ENCODE results near the gene KRT75.

The KRT75 gene

GRCh38 chr12:52439420-52439819 is 5.2 kb upstream of the KRT75 start:
- no peak for DNase-seq

GRCh38 chr12:52438305-52439301 is 4.4 kb upstream of the KRT75 start:
- no peak for DNase-seq

- DNase-seq, result no peak
Measured at GRCh38 chr12:52437508-52437907, 3.3 kb upstream of the KRT75 start.

GRCh38 chr12:52436828-52437474 is 2.8 kb upstream of the KRT75 start:
- no peak for DNase-seq

- DNase-seq, result no peak
Measured at GRCh38 chr12:52436000-52436827, 2.0 kb upstream of the KRT75 start.

GRCh38 chr12:52435659-52435999 is 1.5 kb upstream of the KRT75 start:
- no peak for DNase-seq

GRCh38 chr12:52434760-52435530 is 774 bp upstream of the KRT75 start:
- DNase-seq, result no peak

GRCh38 chr12:52433501-52434080 is 580 bp downstream of the KRT75 start:
- DNase-seq, result no peak

- DNase-seq, result no peak
Measured at GRCh38 chr12:52432559-52433207, 1.5 kb downstream of the KRT75 start.

- DNase-seq, result no peak
Measured at GRCh38 chr12:52428121-52428520, 6.0 kb downstream of the KRT75 start.

GRCh38 chr12:52427083-52427482 is 7.1 kb downstream of the KRT75 start:
- no peak for DNase-seq

GRCh38 chr12:52426034-52426433 is 8.1 kb downstream of the KRT75 start:
- DNase-seq, result no peak

GRCh38 chr12:52425466-52425865 is 8.7 kb downstream of the KRT75 start:
- no peak for DNase-seq

- no peak for DNase-seq
Measured at GRCh38 chr12:52423661-52424500, 10.3 kb downstream of the KRT75 start.

- DNase-seq, result no peak
Measured at GRCh38 chr12:52423035-52423434, 11.1 kb downstream of the KRT75 start.

- no peak for DNase-seq
Measured at GRCh38 chr12:52419656-52420055, 14.5 kb downstream of the KRT75 start.

GRCh38 chr12:52418576-52419110 is 15.5 kb downstream of the KRT75 start:
- DNase-seq, result no peak

- peak; percentile 52 for DNase-seq
Measured at GRCh38 chr12:52417740-52418139, 16.4 kb downstream of the KRT75 start.

- DNase-seq, result no peak
Measured at GRCh38 chr12:52416795-52417194, 17.4 kb downstream of the KRT75 start.
